ENCODE results near the gene PYHIN1.
"Not testable (repeated sequence)": the region's sequence is repeated elsewhere in the genome, so short reads cannot be mapped to it uniquely, and the experiment has no call there.

The PYHIN1 gene

DNA sequence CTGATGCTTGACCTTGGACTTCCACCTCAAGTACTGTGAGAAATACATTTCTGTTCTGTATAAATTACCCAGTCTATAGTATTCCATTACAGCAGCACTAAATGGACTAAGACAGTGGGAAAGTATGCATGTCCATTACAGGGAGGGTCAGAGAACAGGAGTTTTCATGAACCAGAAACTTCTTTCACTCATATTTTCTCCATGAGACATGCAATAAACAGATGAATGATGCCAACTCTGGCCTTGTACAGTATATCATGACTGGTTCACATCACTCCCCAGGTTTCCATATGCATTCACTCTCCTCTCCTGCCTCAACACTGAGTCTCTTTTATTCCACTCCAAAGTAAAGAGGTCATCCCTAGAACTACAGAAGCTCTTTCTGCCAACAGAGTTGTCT lies 73.8 kb downstream of the PYHIN1 start:
- H3K9me3 ChIP-seq (ENCODE audit: control insufficient read depth in 1 of 2, low read length in 2 of 2), result no peaks in the 10 kb centered on the region
- no peak overlapping the region for H3K4me3 ChIP-seq (ENCODE audit: low read depth in 1 of 2, low read length in 2 of 2)
- no peaks in the 10 kb centered on the region for H3K27me3 ChIP-seq (ENCODE audit: low read depth, low read length)
- H3K27ac ChIP-seq (ENCODE audit: low read length), result peak overlapping the region; percentile 78
- H3K4me1 ChIP-seq (ENCODE audit: control insufficient read depth in 1 of 2, insufficient read depth in 2 of 2, low read length in 2 of 2), result peaks cover 0 to 5% of the 10 kb centered on the region in 2 donors
- H3K36me3 ChIP-seq (ENCODE audit: control insufficient read depth in 1 of 2, insufficient read depth in 2 of 2, low read length in 2 of 2), result peaks cover 0 to 8% of the 10 kb centered on the region in 2 donors

DNA sequence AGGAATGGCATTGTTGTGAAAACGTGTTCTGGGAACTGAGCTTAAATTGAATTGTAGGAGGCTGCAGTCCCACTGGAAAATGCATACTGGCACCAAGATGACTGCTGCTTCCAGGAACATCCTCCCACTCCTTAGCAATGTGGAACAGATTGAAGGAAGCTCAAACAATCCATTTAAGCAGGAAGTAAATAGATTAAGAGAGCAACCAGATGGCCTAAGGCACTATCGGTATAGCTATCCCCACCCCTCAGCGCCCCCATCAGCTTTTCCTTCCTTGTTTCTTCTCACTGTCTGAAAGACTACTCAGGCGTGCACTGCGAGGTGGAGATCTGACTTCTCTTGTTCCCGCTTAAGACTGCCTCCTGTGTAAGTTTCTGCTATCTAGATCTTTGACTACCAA lies 74.3 kb downstream of the PYHIN1 start:
- Histone ChIP-seq H3K4me1 (ENCODE audit: control insufficient read depth in 1 of 2, insufficient read depth in 2 of 2, low read length in 2 of 2) (peaks cover 0 to 5% of the 10 kb centered on the region in 2 donors), H3K36me3 (ENCODE audit: control insufficient read depth in 1 of 2, insufficient read depth in 2 of 2, low read length in 2 of 2) (peaks cover 0 to 7% of the 10 kb centered on the region in 2 donors), H3K4me3 (ENCODE audit: low read depth in 1 of 2, low read length in 2 of 2) (no peak overlapping the region), H3K9me3 (ENCODE audit: control insufficient read depth in 1 of 2, low read length in 2 of 2) (no peaks in the 10 kb centered on the region), H3K27me3 (ENCODE audit: low read depth, low read length) (no peaks in the 10 kb centered on the region), H3K27ac (ENCODE audit: low read length) (peak overlapping the region; percentile 78)

DNA sequence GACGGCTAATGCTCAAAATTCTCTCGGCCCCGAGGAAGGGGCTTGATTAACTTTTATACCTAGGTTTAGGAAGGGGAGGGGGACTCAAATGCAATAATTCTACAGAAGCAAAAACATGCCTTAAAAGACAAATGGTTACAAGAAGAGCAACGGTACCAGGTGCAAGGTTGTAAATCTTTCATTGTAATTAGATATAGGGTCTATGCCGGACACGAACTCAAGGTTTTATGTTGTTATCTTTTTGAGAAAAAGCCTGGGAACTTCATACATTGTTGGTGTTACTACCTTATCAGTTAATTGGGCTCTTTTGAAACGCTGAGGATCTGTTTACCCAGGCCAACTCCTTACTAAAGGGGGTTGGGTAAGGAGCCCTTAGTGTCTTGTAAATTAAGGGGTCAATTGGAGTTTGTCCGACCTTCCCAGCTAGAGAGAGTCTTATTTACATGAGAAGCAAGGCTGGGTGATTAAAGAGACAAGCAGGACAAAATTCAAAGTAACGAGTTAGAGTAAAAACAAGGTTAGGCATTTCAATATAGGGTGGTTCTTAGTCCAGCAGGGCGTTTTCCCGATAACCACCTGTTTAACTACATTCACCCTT lies 75.0 kb downstream of the PYHIN1 start:
- not testable (repeated sequence) for H3K4me3 ChIP-seq (ENCODE audit: low read depth in 1 of 2, low read length in 2 of 2); H3K36me3 ChIP-seq (ENCODE audit: control insufficient read depth in 1 of 2, insufficient read depth in 2 of 2, low read length in 2 of 2); H3K27me3 ChIP-seq (ENCODE audit: low read depth, low read length); H3K9me3 ChIP-seq (ENCODE audit: control insufficient read depth in 1 of 2, low read length in 2 of 2); H3K4me1 ChIP-seq (ENCODE audit: control insufficient read depth in 1 of 2, insufficient read depth in 2 of 2, low read length in 2 of 2)
- peak overlapping the region; percentile 78 for H3K27ac ChIP-seq (ENCODE audit: low read length)

DNA sequence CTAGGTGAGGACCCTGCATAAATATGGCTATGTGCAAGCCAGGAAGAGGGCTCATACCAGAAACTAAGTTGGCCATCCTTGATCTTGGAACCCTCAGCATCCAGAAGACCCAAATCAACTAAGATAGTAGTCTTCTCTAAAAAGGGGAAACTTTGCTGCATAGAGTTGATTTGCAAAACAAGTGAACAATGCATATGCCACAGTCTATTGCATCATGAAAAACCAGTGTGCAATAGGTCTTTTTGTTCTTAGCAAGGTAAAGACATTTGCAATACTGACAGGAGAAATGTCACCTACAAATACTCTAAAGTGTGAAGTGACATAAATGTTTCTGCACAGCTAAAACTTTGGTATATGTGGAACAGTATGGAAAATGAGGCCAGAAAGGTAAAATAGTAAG lies 76.4 kb downstream of the PYHIN1 start:
- H3K4me1 ChIP-seq (ENCODE audit: control insufficient read depth in 1 of 2, insufficient read depth in 2 of 2, low read length in 2 of 2), result peaks cover 3 to 5% of the 10 kb centered on the region in 2 donors
- no peak overlapping the region for H3K27ac ChIP-seq (ENCODE audit: low read length)
- H3K27me3 ChIP-seq (ENCODE audit: low read depth, low read length), result no peaks in the 10 kb centered on the region
- H3K36me3 ChIP-seq (ENCODE audit: control insufficient read depth in 1 of 2, insufficient read depth in 2 of 2, low read length in 2 of 2), result peaks cover 0 to 7% of the 10 kb centered on the region in 2 donors
- no peak overlapping the region for H3K4me3 ChIP-seq (ENCODE audit: low read depth in 1 of 2, low read length in 2 of 2)
- H3K9me3 ChIP-seq (ENCODE audit: control insufficient read depth in 1 of 2, low read length in 2 of 2), result no peaks in the 10 kb centered on the region

DNA sequence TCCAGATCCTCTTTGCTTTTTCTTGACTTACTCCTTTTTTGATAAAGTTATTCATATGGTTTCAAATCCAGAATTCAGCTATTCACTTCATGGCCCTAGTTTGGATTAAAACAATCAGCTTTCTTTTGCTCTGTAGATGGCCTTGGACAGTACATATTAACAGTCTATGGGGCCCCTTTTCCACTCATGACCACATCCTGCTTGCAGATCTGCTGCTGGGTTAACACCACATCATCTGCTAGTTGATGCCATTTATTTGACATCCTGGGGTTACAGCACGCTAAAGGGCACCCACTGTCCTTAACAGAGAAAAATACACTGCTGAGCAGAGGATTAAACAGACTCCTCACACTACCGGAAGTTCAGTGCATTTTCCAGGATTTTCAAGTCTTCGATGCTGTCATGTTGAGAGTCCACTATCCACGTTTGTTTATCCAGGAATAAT lies 77.4 kb downstream of the PYHIN1 start:
- peak overlapping the region; percentile 95 for H3K27ac ChIP-seq (ENCODE audit: low read length)
- peak overlapping the region in 1 of 2 donors; percentile 65 for H3K4me3 ChIP-seq (ENCODE audit: low read depth in 1 of 2, low read length in 2 of 2)
- no peaks in the 10 kb centered on the region for H3K27me3 ChIP-seq (ENCODE audit: low read depth, low read length)
- H3K36me3 ChIP-seq (ENCODE audit: control insufficient read depth in 1 of 2, insufficient read depth in 2 of 2, low read length in 2 of 2), result peaks cover 0 to 7% of the 10 kb centered on the region in 2 donors
- H3K9me3 ChIP-seq (ENCODE audit: control insufficient read depth in 1 of 2, low read length in 2 of 2), result no peaks in the 10 kb centered on the region
- peaks cover 3 to 5% of the 10 kb centered on the region in 2 donors for H3K4me1 ChIP-seq (ENCODE audit: control insufficient read depth in 1 of 2, insufficient read depth in 2 of 2, low read length in 2 of 2)

DNA sequence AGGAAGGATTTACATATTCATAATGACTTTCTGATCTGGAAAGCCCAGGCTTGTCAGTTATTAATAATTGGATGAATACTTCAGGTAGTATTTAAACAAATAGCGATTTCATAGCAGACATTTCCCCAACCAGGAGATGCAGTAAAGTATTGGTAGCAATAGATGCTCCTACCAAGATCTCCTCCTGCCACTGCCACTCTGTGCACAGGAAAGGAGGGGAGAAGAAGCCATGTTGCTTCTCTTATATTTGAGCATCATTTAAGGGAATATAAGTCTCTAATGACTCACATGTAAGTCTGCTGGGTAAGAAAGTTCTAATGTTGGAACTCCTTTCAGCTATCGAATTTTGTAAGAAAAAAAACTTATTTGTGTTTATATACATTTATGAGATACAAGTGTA lies 77.9 kb downstream of the PYHIN1 start:
- H3K4me1 ChIP-seq (ENCODE audit: control insufficient read depth in 1 of 2, insufficient read depth in 2 of 2, low read length in 2 of 2), result peaks cover 3 to 5% of the 10 kb centered on the region in 2 donors

DNA sequence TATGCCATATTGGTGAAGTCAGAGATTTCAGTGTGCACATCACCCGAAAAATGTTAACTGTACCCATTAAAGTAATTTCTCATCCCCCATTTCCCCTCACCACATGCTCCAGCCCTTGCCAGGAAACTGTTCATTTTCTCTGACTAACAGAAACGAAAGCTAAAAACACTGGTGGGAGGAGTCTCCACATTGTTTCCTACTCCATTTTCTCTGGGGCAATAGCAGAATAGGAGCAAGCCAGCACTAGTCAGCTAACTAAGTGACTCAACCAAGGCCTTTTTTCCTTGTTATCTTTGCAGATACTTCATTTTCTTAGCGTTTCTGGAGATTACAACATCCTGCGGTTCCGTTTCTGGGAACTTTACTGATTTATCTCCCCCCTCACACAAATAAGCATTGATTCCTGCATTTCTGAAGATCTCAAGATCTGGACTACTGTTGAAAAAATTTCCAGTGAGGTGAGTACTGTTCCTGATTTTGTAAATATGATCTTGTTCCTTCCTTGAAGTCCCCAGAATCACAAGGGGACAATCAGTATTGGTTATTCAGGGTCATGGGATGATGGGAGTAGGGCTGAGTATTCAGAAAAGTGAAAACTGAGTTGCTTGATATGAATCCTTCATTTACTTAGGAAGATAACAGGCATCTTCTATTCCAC lies 78.5 kb downstream of the PYHIN1 start, which contains the start of gene IFI16:
Gene IFI16 (plus strand): TSS at position 204 of the 658 bp plus-strand sequence. CDS start 4,774 bp downstream, outside the sequence.
- Histone ChIP-seq H3K4me3 (ENCODE audit: low read depth in 1 of 2, low read length in 2 of 2) (peak within 1 kb of the TSS; percentile 65 to 78), H3K9me3 (ENCODE audit: control insufficient read depth in 1 of 2, low read length in 2 of 2) (no peaks in the 10 kb centered on the region), H3K36me3 (ENCODE audit: control insufficient read depth in 1 of 2, insufficient read depth in 2 of 2, low read length in 2 of 2) (peaks cover 0 to 7% of the 10 kb centered on the region in 2 donors), H3K27ac (ENCODE audit: low read length) (peak within 1 kb of the TSS; percentile 95), H3K27me3 (ENCODE audit: low read depth, low read length) (no peaks in the 10 kb centered on the region), H3K4me1 (ENCODE audit: control insufficient read depth in 1 of 2, insufficient read depth in 2 of 2, low read length in 2 of 2) (peaks cover 4 to 5% of the 10 kb centered on the region in 2 donors)

More for the DNA sequence above, 77.9 kb downstream of the PYHIN1 start:
- no peaks in the 10 kb centered on the region for H3K9me3 ChIP-seq (ENCODE audit: control insufficient read depth in 1 of 2, low read length in 2 of 2)
- no peaks in the 10 kb centered on the region for H3K27me3 ChIP-seq (ENCODE audit: low read depth, low read length)
- H3K27ac ChIP-seq (ENCODE audit: low read length), result peak overlapping the region; percentile 95
- H3K4me3 ChIP-seq (ENCODE audit: low read depth in 1 of 2, low read length in 2 of 2), result peak overlapping the region; percentile 65 to 78
- H3K36me3 ChIP-seq (ENCODE audit: control insufficient read depth in 1 of 2, insufficient read depth in 2 of 2, low read length in 2 of 2), result peaks cover 0 to 7% of the 10 kb centered on the region in 2 donors

DNA sequence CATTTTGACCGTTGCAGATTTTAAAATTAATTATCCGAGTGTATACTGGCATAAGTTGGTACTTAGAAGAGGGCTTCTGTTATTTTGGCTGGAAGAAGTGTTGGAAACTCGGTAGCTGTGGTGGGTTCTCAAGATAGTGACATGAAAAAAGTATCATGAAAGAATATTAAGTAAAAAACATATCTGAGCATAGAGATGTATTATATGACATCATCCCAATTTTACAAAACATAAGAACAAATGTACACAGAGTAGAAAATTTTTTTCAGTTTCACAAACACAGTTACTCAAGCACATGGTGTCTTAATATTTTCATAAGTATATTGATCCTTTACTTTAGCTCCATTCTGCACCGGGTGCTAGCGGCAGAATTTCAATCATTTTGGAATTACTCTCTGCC lies 79.0 kb downstream of the PYHIN1 start:
- Histone ChIP-seq H3K4me3 (ENCODE audit: low read depth in 1 of 2, low read length in 2 of 2) (peak overlapping the region; percentile 65 to 78), H3K27me3 (ENCODE audit: low read depth, low read length) (no peaks in the 10 kb centered on the region), H3K27ac (ENCODE audit: low read length) (peak overlapping the region; percentile 95), H3K9me3 (ENCODE audit: control insufficient read depth in 1 of 2, low read length in 2 of 2) (no peaks in the 10 kb centered on the region), H3K4me1 (ENCODE audit: control insufficient read depth in 1 of 2, insufficient read depth in 2 of 2, low read length in 2 of 2) (peaks cover 5 to 9% of the 10 kb centered on the region in 2 donors), H3K36me3 (ENCODE audit: control insufficient read depth in 1 of 2, insufficient read depth in 2 of 2, low read length in 2 of 2) (peaks cover 0 to 7% of the 10 kb centered on the region in 2 donors)

DNA sequence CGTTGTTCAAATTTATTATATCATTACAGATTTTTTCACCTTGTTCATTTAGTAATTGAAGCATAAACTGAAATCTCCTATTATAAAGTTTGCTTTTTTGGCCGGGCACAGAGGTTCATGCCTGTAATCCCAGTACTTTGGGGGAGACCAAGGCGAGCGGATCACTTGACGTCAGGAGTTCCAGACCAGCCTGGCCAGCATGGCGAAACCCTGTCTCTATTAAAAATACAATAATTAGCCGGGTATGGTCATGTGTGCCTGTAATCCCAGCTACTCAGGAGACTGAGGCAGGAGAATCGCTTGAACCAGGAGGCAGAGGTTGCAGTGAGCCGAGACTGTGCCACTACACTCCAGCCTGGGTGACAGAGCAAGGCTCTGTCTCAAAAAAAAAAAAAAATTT lies 79.6 kb downstream of the PYHIN1 start:
- not testable (repeated sequence) for H3K4me1 ChIP-seq (ENCODE audit: control insufficient read depth in 1 of 2, insufficient read depth in 2 of 2, low read length in 2 of 2)
- H3K4me3 ChIP-seq (ENCODE audit: low read depth in 1 of 2, low read length in 2 of 2), result peak overlapping the region; percentile 65 to 78

DNA sequence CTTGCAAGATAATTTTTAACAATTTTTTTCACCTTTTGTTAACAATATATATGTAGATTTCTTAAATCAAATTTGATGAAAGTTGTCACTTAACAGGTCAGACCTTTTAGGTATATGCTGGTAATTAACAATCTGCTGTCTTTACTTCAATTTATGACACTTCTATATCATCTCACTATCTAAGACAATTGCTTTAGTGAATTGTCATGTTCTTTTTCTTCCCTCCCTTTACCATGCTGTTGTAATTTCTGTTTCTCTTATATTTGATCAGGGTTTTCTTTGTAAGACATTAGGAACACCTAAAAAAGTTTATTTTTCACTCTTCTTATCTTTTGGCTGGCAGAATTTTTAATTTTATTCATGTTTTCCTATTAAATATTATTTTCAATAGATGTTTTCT lies 80.4 kb downstream of the PYHIN1 start:
- no peaks in the 10 kb centered on the region for H3K9me3 ChIP-seq (ENCODE audit: control insufficient read depth in 1 of 2, low read length in 2 of 2)
- peaks cover 5 to 9% of the 10 kb centered on the region in 2 donors for H3K4me1 ChIP-seq (ENCODE audit: control insufficient read depth in 1 of 2, insufficient read depth in 2 of 2, low read length in 2 of 2)
- peaks cover 4 to 20% of the 10 kb centered on the region in 2 donors for H3K36me3 ChIP-seq (ENCODE audit: control insufficient read depth in 1 of 2, insufficient read depth in 2 of 2, low read length in 2 of 2)
- peak overlapping the region; percentile 55 to 78 for H3K4me3 ChIP-seq (ENCODE audit: low read depth in 1 of 2, low read length in 2 of 2)
- peak overlapping the region; percentile 95 for H3K27ac ChIP-seq (ENCODE audit: low read length)
- no peaks in the 10 kb centered on the region for H3K27me3 ChIP-seq (ENCODE audit: low read depth, low read length)

More for the DNA sequence above, 79.6 kb downstream of the PYHIN1 start:
- peaks cover 0 to 12% of the 10 kb centered on the region in 2 donors for H3K36me3 ChIP-seq (ENCODE audit: control insufficient read depth in 1 of 2, insufficient read depth in 2 of 2, low read length in 2 of 2)
- not testable (repeated sequence) for H3K27me3 ChIP-seq (ENCODE audit: low read depth, low read length); H3K9me3 ChIP-seq (ENCODE audit: control insufficient read depth in 1 of 2, low read length in 2 of 2)
- H3K27ac ChIP-seq (ENCODE audit: low read length), result peak overlapping the region; percentile 95

DNA sequence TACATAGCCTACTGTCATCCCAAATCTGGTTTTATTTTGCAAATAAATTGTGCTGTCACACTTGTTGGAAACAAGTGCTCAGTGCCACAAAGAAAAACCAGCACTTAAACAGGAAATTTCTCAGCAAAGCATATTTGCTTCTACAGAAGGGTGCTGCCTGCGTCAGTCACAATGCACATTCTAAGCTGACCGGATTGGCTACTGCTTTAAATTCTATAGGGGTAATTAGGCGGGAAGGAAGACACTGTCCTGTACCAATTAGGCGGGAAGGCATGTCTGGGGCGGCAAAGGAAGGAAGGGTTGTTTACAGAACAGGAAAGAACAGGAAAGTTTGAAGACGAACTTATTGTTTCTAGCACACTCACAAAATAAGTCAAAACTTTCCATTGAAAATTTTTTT lies 81.1 kb downstream of the PYHIN1 start:
- Histone ChIP-seq H3K4me3 (ENCODE audit: low read depth in 1 of 2, low read length in 2 of 2) (peak overlapping the region; percentile 55 to 78), H3K27me3 (ENCODE audit: low read depth, low read length) (no peaks in the 10 kb centered on the region), H3K4me1 (ENCODE audit: control insufficient read depth in 1 of 2, insufficient read depth in 2 of 2, low read length in 2 of 2) (peaks cover 5 to 9% of the 10 kb centered on the region in 2 donors), H3K9me3 (ENCODE audit: control insufficient read depth in 1 of 2, low read length in 2 of 2) (no peaks in the 10 kb centered on the region), H3K27ac (ENCODE audit: low read length) (peak overlapping the region; percentile 95), H3K36me3 (ENCODE audit: control insufficient read depth in 1 of 2, insufficient read depth in 2 of 2, low read length in 2 of 2) (peaks cover 8 to 24% of the 10 kb centered on the region in 2 donors)

Data from muscle layer of duodenum (tissue), 2 donors.